OCI-LY3 (cell line): ENCODE measurements around the gene AKR1B15.

Experiments used
- EZH2phosphoT487 ChIP-seq: fragments of 200-600 bp; shearing (Covaris generic); IDR thresholded peaks from 2 replicates; pipeline ENCODE4 v1.6.1; 2018; ENCODE audit warnings: antibody characterized with exemption, mixed run types, low read depth
- TF ChIP-seq, protein P1 (sequence below): fragments of 200-600, 300-600 bp; sonication (generic); IDR thresholded peaks from 2 replicates; pipeline ENCODE4 v1.5.1; 2014; ENCODE audit warnings: antibody characterized with exemption, low read length, low read depth

DNA sequence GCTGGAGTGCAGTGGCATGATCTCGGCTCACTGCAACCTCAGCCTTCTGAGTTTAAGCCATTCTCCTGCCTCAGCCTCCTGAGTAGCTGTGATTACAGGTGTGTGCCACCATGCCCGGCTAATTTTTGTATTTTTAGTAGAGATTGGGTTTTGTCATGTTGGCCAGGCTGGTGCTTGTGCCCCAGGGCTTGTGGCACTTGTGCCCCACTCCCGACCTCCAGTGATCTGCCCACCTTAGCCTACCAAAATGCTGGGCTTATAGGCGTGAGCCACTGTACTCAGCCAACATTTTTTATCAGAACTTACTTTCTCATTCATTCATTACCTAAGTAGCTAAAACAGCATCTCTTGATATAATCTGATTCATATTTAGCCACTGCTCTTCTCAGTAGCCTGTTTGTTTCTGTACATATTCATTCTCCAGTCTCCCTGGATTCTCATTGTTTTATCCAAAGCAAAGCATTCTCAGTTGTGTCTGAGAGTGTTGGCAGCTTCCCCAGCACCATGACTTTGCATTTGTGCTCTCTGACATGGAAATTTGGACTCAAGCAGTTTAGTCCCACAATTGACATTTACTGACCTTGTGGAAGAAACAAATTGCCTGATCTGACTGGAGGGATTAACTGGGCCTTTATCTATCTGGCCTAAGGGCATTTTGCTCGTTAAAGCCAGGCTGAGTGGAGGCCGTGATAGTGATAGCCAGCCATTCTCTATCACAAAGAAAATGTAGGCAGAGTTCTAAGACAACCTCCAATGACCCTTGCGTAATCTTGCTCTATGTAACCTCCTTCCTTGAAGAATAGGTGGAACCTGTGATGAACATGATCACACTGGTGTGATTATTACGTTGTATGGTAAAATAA is 44.9 kb downstream of the AKR1B15 start:
- TF ChIP-seq, protein P1, sequence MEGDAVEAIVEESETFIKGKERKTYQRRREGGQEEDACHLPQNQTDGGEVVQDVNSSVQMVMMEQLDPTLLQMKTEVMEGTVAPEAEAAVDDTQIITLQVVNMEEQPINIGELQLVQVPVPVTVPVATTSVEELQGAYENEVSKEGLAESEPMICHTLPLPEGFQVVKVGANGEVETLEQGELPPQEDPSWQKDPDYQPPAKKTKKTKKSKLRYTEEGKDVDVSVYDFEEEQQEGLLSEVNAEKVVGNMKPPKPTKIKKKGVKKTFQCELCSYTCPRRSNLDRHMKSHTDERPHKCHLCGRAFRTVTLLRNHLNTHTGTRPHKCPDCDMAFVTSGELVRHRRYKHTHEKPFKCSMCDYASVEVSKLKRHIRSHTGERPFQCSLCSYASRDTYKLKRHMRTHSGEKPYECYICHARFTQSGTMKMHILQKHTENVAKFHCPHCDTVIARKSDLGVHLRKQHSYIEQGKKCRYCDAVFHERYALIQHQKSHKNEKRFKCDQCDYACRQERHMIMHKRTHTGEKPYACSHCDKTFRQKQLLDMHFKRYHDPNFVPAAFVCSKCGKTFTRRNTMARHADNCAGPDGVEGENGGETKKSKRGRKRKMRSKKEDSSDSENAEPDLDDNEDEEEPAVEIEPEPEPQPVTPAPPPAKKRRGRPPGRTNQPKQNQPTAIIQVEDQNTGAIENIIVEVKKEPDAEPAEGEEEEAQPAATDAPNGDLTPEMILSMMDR, result no peak
- no peak for TF ChIP-seq EZH2phosphoT487
